Right lobe of liver (tissue), 4 donors: ENCODE measurements around the gene INSYN2A.

ENCODE experiments used
- POLR2A ChIP-seq: fragments of 450-650 bp; IDR thresholded peaks from one replicate; pipeline ENCODE4 v1.6.1; 2017; ENCODE audit warnings: antibody characterized with exemption, mild to moderate bottlenecking
- TF ChIP-seq, protein P1 (sequence below), 4 donors: fragments of 200-600 bp in 3 of 4; fragments of 450-650 bp in 1 of 4; IDR thresholded peaks; one replicate each; pipeline versions ENCODE4 v1.5.1 to v1.8.0; 2016 to 2022; ENCODE audit warnings: antibody characterized with exemption in 4 of 4, mild to moderate bottlenecking in 2 of 4
- donor health status: DM: no; HTN: no; CAD: no.
- donor health status: DM: no; HTN: no; CAD: no.
- donor health status: DM: no; HTN: yes; CAD: no.

DNA sequence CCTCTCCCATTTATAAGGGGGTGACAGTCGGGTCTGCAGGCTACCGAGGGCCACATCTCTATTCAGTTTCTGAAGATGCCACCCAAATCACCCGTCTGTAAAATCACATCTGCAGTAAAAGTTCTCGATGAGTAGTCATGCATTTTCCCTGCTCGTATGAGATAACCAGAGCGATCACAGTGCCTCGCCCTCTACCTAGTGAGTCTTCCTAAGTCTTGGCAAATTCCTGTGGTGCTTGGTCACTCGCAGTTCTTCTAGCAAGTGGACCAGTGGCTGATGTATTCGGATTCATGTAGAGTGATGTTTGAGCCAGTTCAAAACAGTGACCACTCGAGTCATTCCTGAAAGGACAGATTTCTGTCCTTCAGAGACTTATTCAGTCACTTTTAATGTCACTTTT, 44.9 kb downstream of the INSYN2A start:
- TF ChIP-seq, protein P1, sequence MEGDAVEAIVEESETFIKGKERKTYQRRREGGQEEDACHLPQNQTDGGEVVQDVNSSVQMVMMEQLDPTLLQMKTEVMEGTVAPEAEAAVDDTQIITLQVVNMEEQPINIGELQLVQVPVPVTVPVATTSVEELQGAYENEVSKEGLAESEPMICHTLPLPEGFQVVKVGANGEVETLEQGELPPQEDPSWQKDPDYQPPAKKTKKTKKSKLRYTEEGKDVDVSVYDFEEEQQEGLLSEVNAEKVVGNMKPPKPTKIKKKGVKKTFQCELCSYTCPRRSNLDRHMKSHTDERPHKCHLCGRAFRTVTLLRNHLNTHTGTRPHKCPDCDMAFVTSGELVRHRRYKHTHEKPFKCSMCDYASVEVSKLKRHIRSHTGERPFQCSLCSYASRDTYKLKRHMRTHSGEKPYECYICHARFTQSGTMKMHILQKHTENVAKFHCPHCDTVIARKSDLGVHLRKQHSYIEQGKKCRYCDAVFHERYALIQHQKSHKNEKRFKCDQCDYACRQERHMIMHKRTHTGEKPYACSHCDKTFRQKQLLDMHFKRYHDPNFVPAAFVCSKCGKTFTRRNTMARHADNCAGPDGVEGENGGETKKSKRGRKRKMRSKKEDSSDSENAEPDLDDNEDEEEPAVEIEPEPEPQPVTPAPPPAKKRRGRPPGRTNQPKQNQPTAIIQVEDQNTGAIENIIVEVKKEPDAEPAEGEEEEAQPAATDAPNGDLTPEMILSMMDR (IDR thresholded peaks at IDR 0.05), result no peak
- no peak for TF ChIP-seq POLR2A
